HepG2 (cell line): Measurements from ENCODE around the gene FFAR2. TPM values are rescaled to one million over a fixed set of nuclear protein-coding genes. Genes with fewer than 3 reads are reported as not detected.

Source experiments
- ATAC-seq: fragments of 200-7000 bp; cut with Tn5 transposase; 3 replicates; pipeline ENCODE4 v1.9.1; 2020; ENCODE audit warnings: mild to moderate bottlenecking, moderate library complexity
- BruUV-seq: library from RNA; stranded (reverse); fragments of 400-500 nt; replicated peaks from 2 replicates; lab custom pipeline; 2021; lab: Mats Ljungman, UMichigan
- CTCF ChIA-PET: fragments of 300-600 bp; formaldehyde crosslinking; extraction: SDS; loops from one replicate; lab custom pipeline; 2021; ENCODE audit warnings: low total read pairs, inconsistent platforms, low intra/inter-chr PET ratio; lab: Yijun Ruan, JAX
- POLR2A ChIA-PET: fragments of 350-600 bp; sonication (Branson Sonifier 250); formaldehyde crosslinking; loops from one replicate; lab custom pipeline; 2020; ENCODE audit warnings: antibody characterized with exemption, inconsistent platforms; lab: Yijun Ruan, JAX
- DNase-seq: peaks from one replicate; pipeline ENCODE4 v3.0.0-alpha.2; 2015; ENCODE audit warnings: low spot score
- FAIRE-seq: peaks from 3 replicates; lab custom pipeline; 2011; peaks lifted over from hg19 to GRCh38; lab: Jason Lieb, UNC
- H2AFZ ChIP-seq: one replicate; pipeline ENCODE4 v1.6.1; 2011; ENCODE audit warnings: low read length, inconsistent platforms
- H3K27ac ChIP-seq: fragments of 300-600 bp; 3 replicates; pipeline ENCODE4 v1.8.0; 2011; ENCODE audit warnings: mixed run types, mild to moderate bottlenecking, mixed read lengths, low read length, inconsistent platforms; ENCODE audit not compliant: insufficient read depth; ENCODE audit errors: extremely low read length
- H3K27me3 ChIP-seq, 2 experiments: fragments of 200-600 bp in 1 of 2; 2 replicates in 1 of 2; 3 replicates in 1 of 2; pipeline versions ENCODE4 v1.6.0 to v1.8.0; 2011; ENCODE audit warnings: low read length in 2 of 2, mild to moderate bottlenecking in 2 of 2, moderate library complexity in 2 of 2, inconsistent platforms in 1 of 2; ENCODE audit not compliant: insufficient read depth in 2 of 2, control insufficient read depth in 1 of 2
- H3K36me3 ChIP-seq, 2 experiments: fragments of 200-600 bp in 1 of 2; replicated peaks in 1 of 2; 2 replicates in 1 of 2; 3 replicates in 1 of 2; pipeline versions ENCODE4 v1.5.1 to v1.8.0; 2011; ENCODE audit warnings: low read length in 2 of 2, inconsistent platforms in 1 of 2; ENCODE audit not compliant: insufficient read depth in 2 of 2, control insufficient read depth in 1 of 2
- H3K4me1 ChIP-seq: 2 replicates; pipeline ENCODE4 v1.5.1; 2012; ENCODE audit warnings: low read length, inconsistent platforms; ENCODE audit not compliant: insufficient read depth
- H3K4me2 ChIP-seq: 2 replicates; pipeline ENCODE4 v1.6.0; 2011; ENCODE audit warnings: low read depth, low read length, inconsistent platforms
- H3K4me3 ChIP-seq, 3 experiments: fragments of 200-600 bp in 1 of 3; sonication (generic), shearing (Covaris generic) in 1 of 3; replicated peaks in 1 of 3; 2 replicates each; pipeline ENCODE4 v1.5.1; 2011 to 2016; ENCODE audit warnings: low read length in 3 of 3, inconsistent platforms in 2 of 3, low read depth in 2 of 3, mild to moderate bottlenecking in 2 of 3, control low read depth in 1 of 3, mixed read lengths in 1 of 3; ENCODE audit not compliant: insufficient read depth in 1 of 3
- H3K79me2 ChIP-seq: one replicate; pipeline ENCODE4 v1.6.1; 2011; ENCODE audit warnings: low read length, inconsistent platforms; ENCODE audit not compliant: insufficient read depth
- H3K9ac ChIP-seq: 2 replicates; pipeline ENCODE4 v1.6.0; 2011; ENCODE audit warnings: mild to moderate bottlenecking, low read depth, low read length, inconsistent platforms; ENCODE audit not compliant: insufficient read depth
- H3K9me3 ChIP-seq: 2 replicates; pipeline ENCODE4 v1.5.1; 2012; ENCODE audit warnings: mild to moderate bottlenecking, low read length
- H4K20me1 ChIP-seq: 2 replicates; pipeline ENCODE4 v1.6.0; 2011; ENCODE audit warnings: inconsistent platforms, mild to moderate bottlenecking, low read length, moderate library complexity; ENCODE audit not compliant: insufficient read depth
- HOXA5 ChIP-seq: sonication (generic); formaldehyde crosslinking; IDR thresholded peaks from 2 replicates; pipeline ENCODE4 v1.4.0; 2020; ENCODE audit warnings: missing genetic modification reagents
- XBP1 ChIP-seq: sonication (generic); formaldehyde crosslinking; IDR thresholded peaks from 2 replicates; pipeline ENCODE4 v1.5.0; 2020; ENCODE audit warnings: missing genetic modification reagents
- ZNF484 ChIP-seq: sonication (generic); formaldehyde crosslinking; IDR thresholded peaks from 2 replicates; pipeline ENCODE4 v1.5.1; 2020; ENCODE audit warnings: mild to moderate bottlenecking, low read depth, missing genetic modification reagents, borderline replicate concordance
- ZNF598 ChIP-seq: sonication (generic); formaldehyde crosslinking; IDR thresholded peaks from 2 replicates; pipeline ENCODE4 v1.5.1; 2020; ENCODE audit warnings: mild to moderate bottlenecking, missing genetic modification reagents, borderline replicate concordance
- WGBS: methylation state at CpG from one replicate; pipeline ENCODE4 v1.1.6; 2017; ENCODE audit warnings: low lambda C conversion rate; 5-methylcytosine and 5-hydroxymethylcytosine counted together
- in situ Hi-C: cut with HindIII; loops from 2 replicates; pipeline ENCODE4 v1.10.0; 2017; ENCODE audit warnings: low pct_unique_long_range_greater_than_20kb; ENCODE audit not compliant: extremely low pct_ligation_motif_present
- intact Hi-C: fragments of 100-400 bp; cut with micrococcal nuclease; formaldehyde crosslinking; loops from one replicate; pipeline ENCODE4 v1.10.0; 2022; ENCODE audit not compliant: unreplicated experiment
- polyA plus RNA-seq, 8 experiments: library from polyadenylated mRNA; depleted of rRNA in 3 of 8; stranded (reverse) in 7 of 8; unstranded in 1 of 8; fragments of >200 nt; fragmentation: Illumina TruSeq in 4 of 8; extraction: Trizol in 4 of 8; gene quantifications; 2 replicates each; pipeline versions ENCODE4 v1.2.1 to v1.2.3, GENCODE V29; 2011 to 2016; ENCODE audit warnings: low read depth in 4 of 8, missing spikeins in 1 of 8, mixed read lengths in 1 of 8; ENCODE audit not compliant: insufficient read depth in 1 of 8
- total RNA-seq, 5 experiments: library from RNA; depleted of rRNA; stranded (reverse); fragments of >200 nt; fragmentation: Illumina TruSeq; extraction: Trizol; gene quantifications; 2 replicates each; pipeline ENCODE4 v1.2.3, GENCODE V29; 2016; ENCODE audit warnings: low read depth in 1 of 5
- TF ChIP-seq, protein P1 (sequence below): sonication (generic); formaldehyde crosslinking; IDR thresholded peaks from 2 replicates; pipeline ENCODE4 v1.8.1; 2023; ENCODE audit warnings: mild to moderate bottlenecking, missing genetic modification reagents
- TF ChIP-seq, protein P2 (sequence below): IDR thresholded peaks from 2 replicates; pipeline ENCODE4 v1.6.1; 2016; ENCODE audit warnings: missing compliant biosample characterization, missing genetic modification reagents, borderline replicate concordance

FFAR2 gene
- total and polyA plus RNA-seq, 2 of the 13 experiments (the other 11 are each of a cell fraction or from before 2014, with no cell fraction given), result 0.12 TPM; not detected in 1

DNA sequence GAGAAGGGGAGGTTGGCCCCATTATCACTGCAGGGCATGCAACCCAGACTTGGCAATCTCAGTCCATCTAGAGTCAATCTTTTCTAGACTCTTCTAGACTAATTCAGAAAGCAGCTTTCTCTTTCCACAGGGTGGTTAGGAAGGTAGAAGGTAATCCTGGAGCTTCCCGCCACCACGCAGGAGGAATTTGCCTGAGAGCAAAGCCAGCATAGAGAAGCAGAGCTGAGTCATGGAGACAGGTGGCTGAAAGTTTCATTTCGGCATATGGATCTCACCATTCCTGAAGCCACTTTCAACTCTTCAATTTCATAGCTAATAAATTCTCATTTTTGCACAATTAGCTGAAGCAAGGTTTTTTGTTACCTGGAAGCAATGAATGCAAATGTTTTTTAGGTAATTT, 29.0 kb upstream of the FFAR2 start:
- ATAC-seq (no peak), DNase-seq (no peak), FAIRE-seq (no peak)
- peak overlapping the region; percentile 37 for H3K4me2 ChIP-seq
- ChIA-PET POLR2A (interaction anchor here (1.0 kb wide), 1 partner anchor 43 kb away, joined by 3 read pairs; no protein-coding TSS in a partner anchor), CTCF (no interaction called here)
- peaks cover 60% of the 10 kb centered on the region for H3K4me1 ChIP-seq
- no peaks in the 10 kb centered on the region for H3K36me3 ChIP-seq
- BruUV-seq, result no TSS peak
- TF ChIP-seq HOXA5 (no peak), ZNF484 (CRISPR knock-in tag) (no peak), XBP1 (CRISPR knock-in tag) (no peak), ZNF598 (CRISPR knock-in tag) (no peak)
- TF ChIP-seq, protein P1, sequence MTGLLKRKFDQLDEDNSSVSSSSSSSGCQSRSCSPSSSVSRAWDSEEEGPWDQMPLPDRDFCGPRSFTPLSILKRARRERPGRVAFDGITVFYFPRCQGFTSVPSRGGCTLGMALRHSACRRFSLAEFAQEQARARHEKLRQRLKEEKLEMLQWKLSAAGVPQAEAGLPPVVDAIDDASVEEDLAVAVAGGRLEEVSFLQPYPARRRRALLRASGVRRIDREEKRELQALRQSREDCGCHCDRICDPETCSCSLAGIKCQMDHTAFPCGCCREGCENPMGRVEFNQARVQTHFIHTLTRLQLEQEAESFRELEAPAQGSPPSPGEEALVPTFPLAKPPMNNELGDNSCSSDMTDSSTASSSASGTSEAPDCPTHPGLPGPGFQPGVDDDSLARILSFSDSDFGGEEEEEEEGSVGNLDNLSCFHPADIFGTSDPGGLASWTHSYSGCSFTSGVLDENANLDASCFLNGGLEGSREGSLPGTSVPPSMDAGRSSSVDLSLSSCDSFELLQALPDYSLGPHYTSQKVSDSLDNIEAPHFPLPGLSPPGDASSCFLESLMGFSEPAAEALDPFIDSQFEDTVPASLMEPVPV, result no peak
- TF ChIP-seq, protein P2, sequence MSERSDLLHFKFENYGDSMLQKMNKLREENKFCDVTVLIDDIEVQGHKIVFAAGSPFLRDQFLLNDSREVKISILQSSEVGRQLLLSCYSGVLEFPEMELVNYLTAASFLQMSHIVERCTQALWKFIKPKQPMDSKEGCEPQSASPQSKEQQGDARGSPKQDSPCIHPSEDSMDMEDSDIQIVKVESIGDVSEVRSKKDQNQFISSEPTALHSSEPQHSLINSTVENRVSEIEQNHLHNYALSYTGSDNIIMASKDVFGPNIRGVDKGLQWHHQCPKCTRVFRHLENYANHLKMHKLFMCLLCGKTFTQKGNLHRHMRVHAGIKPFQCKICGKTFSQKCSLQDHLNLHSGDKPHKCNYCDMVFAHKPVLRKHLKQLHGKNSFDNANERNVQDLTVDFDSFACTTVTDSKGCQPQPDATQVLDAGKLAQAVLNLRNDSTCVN (CRISPR knock-in tag), result peak; percentile 77
- 38% methylated on average over 3 of the region's 3 CpGs for WGBS
- intact Hi-C loops (no loop called here), in situ Hi-C loops (no loop called here)
- H3K79me2 ChIP-seq, result no peaks in the 10 kb centered on the region
- no peak overlapping the region for H3K4me3 ChIP-seq
- H2AFZ ChIP-seq, result no peak overlapping the region
- H3K27me3 ChIP-seq, result no peaks in the 10 kb centered on the region
- no peaks in the 10 kb centered on the region for H4K20me1 ChIP-seq
- no peak overlapping the region for H3K9ac ChIP-seq
- H3K27ac ChIP-seq, result no peak overlapping the region
- no peaks in the 10 kb centered on the region for H3K9me3 ChIP-seq
